Measurements from ENCODE around the gene ZNF574. TPM values are rescaled to one million over a fixed set of nuclear protein-coding genes. Genes with fewer than 3 reads are reported as not detected.

The ZNF574 gene
- total and polyA plus RNA-seq, 2 donors: 7.6 to 18.8 TPM

DNA sequence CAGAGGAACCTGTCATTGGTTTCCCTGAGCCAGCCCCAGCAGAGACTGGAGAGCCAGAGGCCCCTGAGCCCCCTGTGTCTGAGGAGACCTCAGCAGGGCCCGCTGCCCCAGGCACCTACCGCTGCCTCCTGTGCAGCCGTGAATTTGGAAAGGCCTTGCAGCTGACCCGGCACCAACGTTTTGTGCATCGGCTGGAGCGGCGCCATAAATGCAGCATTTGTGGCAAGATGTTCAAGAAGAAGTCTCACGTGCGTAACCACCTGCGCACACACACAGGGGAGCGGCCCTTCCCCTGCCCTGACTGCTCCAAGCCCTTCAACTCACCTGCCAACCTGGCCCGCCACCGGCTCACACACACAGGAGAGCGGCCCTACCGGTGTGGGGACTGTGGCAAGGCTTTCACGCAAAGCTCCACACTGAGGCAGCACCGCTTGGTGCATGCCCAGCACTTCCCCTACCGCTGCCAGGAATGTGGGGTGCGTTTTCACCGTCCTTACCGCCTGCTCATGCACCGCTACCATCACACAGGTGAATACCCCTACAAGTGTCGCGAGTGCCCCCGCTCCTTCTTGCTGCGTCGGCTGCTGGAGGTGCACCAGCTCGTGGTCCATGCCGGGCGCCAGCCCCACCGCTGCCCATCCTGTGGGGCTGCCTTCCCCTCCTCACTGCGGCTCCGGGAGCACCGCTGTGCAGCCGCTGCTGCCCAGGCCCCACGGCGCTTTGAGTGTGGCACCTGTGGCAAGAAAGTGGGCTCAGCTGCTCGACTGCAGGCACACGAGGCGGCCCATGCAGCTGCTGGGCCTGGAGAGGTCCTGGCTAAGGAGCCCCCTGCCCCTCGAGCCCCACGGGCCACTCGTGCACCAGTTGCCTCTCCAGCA is 4.2 kb downstream of the ZNF574 start:
- no peak for DNase-seq (ENCODE audit: extremely low spot score)
- Histone ChIP-seq H3K4me3 (ENCODE audit: low read depth, low read length) (no peak overlapping the region), H3K36me3 (ENCODE audit: insufficient read depth) (peaks cover 6% of the 10 kb centered on the region), H3K4me1 (ENCODE audit: insufficient read depth) (peaks cover 2% of the 10 kb centered on the region), H3K27ac (ENCODE audit: low read depth) (no peak overlapping the region)
- 93% methylated on average over 44 of the region's 44 CpGs for WGBS

DNA sequence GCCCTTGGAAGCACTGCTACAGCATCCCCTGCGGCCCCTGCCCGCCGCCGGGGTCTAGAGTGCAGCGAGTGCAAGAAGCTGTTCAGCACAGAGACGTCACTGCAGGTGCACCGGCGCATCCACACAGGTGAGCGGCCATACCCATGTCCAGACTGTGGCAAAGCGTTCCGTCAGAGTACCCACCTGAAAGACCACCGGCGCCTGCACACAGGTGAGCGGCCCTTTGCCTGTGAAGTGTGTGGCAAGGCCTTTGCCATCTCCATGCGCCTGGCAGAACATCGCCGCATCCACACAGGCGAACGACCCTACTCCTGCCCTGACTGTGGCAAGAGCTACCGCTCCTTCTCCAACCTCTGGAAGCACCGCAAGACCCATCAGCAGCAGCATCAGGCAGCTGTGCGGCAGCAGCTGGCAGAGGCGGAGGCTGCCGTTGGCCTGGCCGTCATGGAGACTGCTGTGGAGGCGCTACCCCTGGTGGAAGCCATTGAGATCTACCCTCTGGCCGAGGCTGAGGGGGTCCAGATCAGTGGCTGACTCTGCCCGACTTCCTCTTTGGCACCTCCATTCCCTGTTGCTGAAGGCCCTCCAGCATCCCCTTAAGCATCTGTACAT is 4.9 kb downstream of the ZNF574 start:
- H3K36me3 ChIP-seq (ENCODE audit: insufficient read depth): peaks cover 6% of the 10 kb centered on the region
- peaks cover 2% of the 10 kb centered on the region for H3K4me1 ChIP-seq (ENCODE audit: insufficient read depth)
- H3K4me3 ChIP-seq (ENCODE audit: low read depth, low read length): no peak overlapping the region
- DNase-seq (ENCODE audit: extremely low spot score): no peak
- WGBS: 94% methylated on average over 28 of the region's 28 CpGs
- no peak overlapping the region for H3K27ac ChIP-seq (ENCODE audit: low read depth)

DNA sequence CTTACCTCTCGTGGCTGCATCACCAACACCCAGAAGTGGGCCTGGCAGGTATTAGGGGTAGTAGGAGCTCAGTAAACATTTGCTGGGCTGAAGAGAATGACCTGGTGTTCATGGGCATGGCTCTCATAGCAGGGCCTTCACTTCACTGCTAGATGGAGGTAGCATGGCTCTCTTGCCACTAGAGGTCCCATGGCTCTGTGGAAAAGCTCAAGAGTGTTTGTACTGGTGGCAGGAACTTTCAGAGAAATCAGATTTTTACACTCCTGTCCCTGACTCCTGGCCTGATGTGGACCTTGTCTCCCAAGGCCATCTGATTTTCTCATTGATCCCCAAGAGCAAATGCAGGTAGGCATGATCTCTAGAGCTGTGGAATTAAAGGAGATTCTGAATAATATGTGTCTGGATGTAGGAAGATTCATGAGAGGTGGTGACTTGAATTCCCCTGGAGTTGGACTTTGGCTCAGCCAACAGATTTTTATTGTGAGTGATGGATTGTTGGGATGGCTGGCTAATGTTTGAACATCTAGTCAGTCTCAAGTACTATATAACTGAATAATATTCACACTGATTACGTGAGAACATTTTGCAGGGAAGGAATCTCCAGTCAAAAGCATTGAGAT is 5.7 kb downstream of the ZNF574 start:
- Histone ChIP-seq H3K27ac (ENCODE audit: low read depth) (no peak overlapping the region), H3K4me3 (ENCODE audit: low read depth, low read length) (no peak overlapping the region), H3K36me3 (ENCODE audit: insufficient read depth) (peaks cover 6% of the 10 kb centered on the region), H3K4me1 (ENCODE audit: insufficient read depth) (peaks cover 2% of the 10 kb centered on the region)
- WGBS: 78% methylated on average over 2 of the region's 2 CpGs
- no peak for DNase-seq (ENCODE audit: extremely low spot score)

- WGBS: 96% methylated on average over 5 of the region's 5 CpGs
- H3K4me3 ChIP-seq (ENCODE audit: low read depth, low read length): no peak overlapping the region
- peaks cover 6% of the 10 kb centered on the region for H3K36me3 ChIP-seq (ENCODE audit: insufficient read depth)
- no peaks in the 10 kb centered on the region for H3K4me1 ChIP-seq (ENCODE audit: insufficient read depth)
- DNase-seq (ENCODE audit: extremely low spot score): no peak
- no peak overlapping the region for H3K27ac ChIP-seq (ENCODE audit: low read depth)
Measured at GRCh38 chr19:42083537-42083936, 7.6 kb downstream of the ZNF574 start.

DNA sequence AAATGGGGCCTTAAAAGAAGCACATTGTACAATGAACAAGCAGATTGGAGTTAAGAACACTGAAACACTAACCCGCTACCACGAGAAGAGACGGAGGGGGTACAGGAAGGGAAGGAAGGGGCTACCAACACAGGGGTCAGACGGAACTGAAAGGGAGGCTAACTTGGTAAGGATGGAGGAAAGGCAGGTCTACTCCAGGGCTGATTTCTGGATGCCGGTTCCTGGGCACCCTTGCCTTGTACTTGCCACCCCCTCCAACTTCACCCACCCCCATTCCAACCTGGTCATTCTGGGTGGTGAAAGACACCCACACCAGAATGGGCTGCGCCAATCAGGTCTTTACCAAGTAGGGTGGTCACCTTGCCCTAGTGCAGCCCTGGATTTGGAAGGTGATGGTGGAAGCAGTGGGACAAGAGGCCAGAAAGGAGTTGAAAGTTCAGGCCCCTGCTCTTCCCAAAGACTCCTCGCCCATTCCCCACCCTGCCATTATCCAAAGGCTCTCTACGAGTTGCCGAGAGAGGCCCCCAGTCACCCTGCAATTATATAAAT is 10.3 kb downstream of the ZNF574 start:
- H3K27ac ChIP-seq (ENCODE audit: low read depth): no peak overlapping the region

DNA sequence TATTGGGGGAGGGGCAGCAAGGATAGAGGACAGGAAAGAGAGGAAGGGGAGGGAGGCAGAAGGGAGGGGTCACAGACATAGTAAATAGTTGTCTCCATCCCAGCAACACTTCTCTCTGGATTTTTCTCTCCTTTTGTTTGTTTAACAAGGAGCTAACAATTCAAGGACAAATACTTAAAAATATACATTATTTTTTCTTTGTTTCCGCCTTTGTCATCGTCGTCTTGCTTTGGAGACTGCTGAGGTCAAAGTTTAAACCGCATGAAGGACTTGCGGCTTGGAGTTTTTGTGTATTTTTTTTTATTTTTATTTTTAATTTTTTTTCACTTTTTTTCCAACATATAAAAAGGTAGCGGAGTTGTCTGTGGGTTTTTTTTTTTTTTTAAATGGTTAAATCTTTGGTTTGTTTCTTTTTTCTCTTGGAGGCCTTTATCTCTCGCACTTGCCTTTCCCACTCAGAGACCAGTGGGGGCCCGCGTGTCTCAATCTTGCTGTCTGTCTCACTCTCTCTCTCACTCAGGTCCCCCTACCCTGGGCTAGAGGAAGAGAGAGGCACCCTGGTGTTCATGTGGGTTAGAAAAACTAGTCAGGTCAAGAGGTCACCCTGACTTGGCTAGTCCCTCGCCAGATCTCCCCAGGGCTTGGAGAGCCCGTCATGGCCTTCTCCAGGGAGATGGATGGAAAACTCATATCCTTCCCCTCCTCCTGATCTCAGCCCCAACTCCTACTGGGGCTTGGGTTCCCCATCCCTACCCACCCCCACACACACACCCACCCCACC is 11.0 kb downstream of the ZNF574 start:
- 80% methylated on average over 11 of the region's 11 CpGs for WGBS

More for the DNA sequence above, 10.3 kb downstream of the ZNF574 start:
- no peaks in the 10 kb centered on the region for H3K36me3 ChIP-seq (ENCODE audit: insufficient read depth)
- H3K4me3 ChIP-seq (ENCODE audit: low read depth, low read length): no peak overlapping the region
- no peaks in the 10 kb centered on the region for H3K4me1 ChIP-seq (ENCODE audit: insufficient read depth)
- DNase-seq (ENCODE audit: extremely low spot score): no peak
- 83% methylated on average over 9 of the region's 9 CpGs for WGBS

DNA sequence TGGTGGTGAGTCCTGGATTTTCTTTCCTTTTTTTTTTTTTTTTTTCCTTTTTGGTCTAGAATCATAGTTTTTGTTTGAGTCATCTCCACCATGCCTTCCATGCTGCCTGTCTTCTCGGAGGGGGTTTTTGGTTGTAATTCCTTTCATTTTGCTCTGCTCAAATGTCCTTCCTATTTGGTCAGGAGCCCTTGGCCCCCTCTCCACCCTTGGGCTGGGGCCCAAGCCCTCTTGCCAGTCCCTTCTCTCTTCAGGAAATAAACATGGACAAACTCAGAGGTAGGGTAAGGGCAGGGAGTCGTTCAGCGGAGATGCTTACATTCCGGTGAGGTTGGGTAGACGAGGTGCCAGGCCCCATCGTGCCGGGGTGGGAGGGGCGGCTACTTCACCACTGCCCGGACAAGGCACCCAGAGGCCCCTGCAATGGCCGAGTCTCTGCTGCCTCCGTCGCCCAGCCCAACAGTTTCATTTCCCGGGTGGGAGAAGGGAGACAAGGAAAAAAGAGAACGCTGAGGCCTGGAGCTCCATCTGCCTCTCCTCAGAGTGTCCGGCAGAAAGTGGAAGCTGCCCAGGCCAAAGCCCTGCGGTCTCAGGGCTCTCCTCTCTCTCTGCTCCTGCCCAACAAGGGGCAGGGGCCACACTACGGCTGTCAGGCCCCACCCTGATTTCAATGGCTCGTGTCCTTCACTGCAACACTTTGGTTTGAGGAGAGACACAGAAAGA is 12.7 kb downstream of the ZNF574 start:
- DNase-seq (ENCODE audit: extremely low spot score): no peak
- 59% methylated on average over 18 of the region's 18 CpGs for WGBS
- Histone ChIP-seq H3K27ac (ENCODE audit: low read depth) (no peak overlapping the region), H3K36me3 (ENCODE audit: insufficient read depth) (no peaks in the 10 kb centered on the region), H3K4me3 (ENCODE audit: low read depth, low read length) (no peak overlapping the region), H3K4me1 (ENCODE audit: insufficient read depth) (no peaks in the 10 kb centered on the region)

More for the DNA sequence above, 11.0 kb downstream of the ZNF574 start:
- Histone ChIP-seq H3K27ac (ENCODE audit: low read depth) (no peak overlapping the region), H3K36me3 (ENCODE audit: insufficient read depth) (no peaks in the 10 kb centered on the region), H3K4me1 (ENCODE audit: insufficient read depth) (no peaks in the 10 kb centered on the region), H3K4me3 (ENCODE audit: low read depth, low read length) (no peak overlapping the region)
- DNase-seq (ENCODE audit: extremely low spot score): no peak

DNA sequence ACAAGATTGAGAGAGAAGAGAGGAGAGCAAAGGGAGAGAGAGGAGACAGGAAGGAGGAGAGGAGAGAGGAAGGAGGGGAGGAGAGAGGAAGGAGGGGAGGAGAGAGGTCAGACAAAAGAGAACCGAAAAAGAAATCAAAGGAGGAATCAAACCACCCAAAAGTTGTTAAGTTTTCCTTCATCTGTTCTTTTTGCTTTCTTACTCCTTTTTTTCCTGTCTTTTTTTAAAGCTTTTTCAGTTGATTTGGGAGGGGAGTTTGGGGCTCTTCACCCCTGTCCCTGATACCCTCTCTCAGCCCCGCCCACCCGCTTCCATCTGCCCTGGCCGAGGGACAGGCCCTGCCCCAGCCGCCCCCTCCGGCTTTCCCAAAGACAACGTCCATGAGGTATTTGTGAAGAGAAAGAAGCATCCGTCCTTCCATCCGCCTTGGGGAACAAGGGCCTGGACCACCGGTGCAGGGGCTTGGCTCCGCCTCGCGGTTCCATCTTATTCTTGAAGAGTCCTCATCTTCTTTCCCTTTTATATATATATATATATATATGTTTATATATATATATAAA is 13.3 kb downstream of the ZNF574 start:
- WGBS: 70% methylated on average over 13 of the region's 13 CpGs
- H3K4me3 ChIP-seq (ENCODE audit: low read depth, low read length): no peak overlapping the region
- no peaks in the 10 kb centered on the region for H3K4me1 ChIP-seq (ENCODE audit: insufficient read depth)
- DNase-seq (ENCODE audit: extremely low spot score): no peak
- H3K27ac ChIP-seq (ENCODE audit: low read depth): no peak overlapping the region
- no peaks in the 10 kb centered on the region for H3K36me3 ChIP-seq (ENCODE audit: insufficient read depth)

GRCh38 chr19:42089772-42090171 is 13.8 kb downstream of the ZNF574 start:
- 88% methylated on average over 13 of the region's 13 CpGs for WGBS
- no peaks in the 10 kb centered on the region for H3K4me1 ChIP-seq (ENCODE audit: insufficient read depth)
- H3K27ac ChIP-seq (ENCODE audit: low read depth): no peak overlapping the region

GRCh38 chr19:42090672-42091071 is 14.7 kb downstream of the ZNF574 start:
- no peaks in the 10 kb centered on the region for H3K4me1 ChIP-seq (ENCODE audit: insufficient read depth)
- WGBS: 54% methylated on average over 9 of the region's 9 CpGs

More at GRCh38 chr19:42089772-42090171, 13.8 kb downstream of the ZNF574 start:
- H3K4me3 ChIP-seq (ENCODE audit: low read depth, low read length): no peak overlapping the region
- no peak for DNase-seq (ENCODE audit: extremely low spot score)
- H3K36me3 ChIP-seq (ENCODE audit: insufficient read depth): no peaks in the 10 kb centered on the region

GRCh38 chr19:42091300-42091699 is 15.3 kb downstream of the ZNF574 start:
- WGBS: 87% methylated on average over 13 of the region's 13 CpGs
- Histone ChIP-seq H3K4me1 (ENCODE audit: insufficient read depth) (no peaks in the 10 kb centered on the region), H3K27ac (ENCODE audit: low read depth) (no peak overlapping the region), H3K4me3 (ENCODE audit: low read depth, low read length) (no peak overlapping the region), H3K36me3 (ENCODE audit: insufficient read depth) (no peaks in the 10 kb centered on the region)
- DNase-seq (ENCODE audit: extremely low spot score): no peak

More at GRCh38 chr19:42090672-42091071, 14.7 kb downstream of the ZNF574 start:
- no peaks in the 10 kb centered on the region for H3K36me3 ChIP-seq (ENCODE audit: insufficient read depth)
- DNase-seq (ENCODE audit: extremely low spot score): no peak
- H3K27ac ChIP-seq (ENCODE audit: low read depth): no peak overlapping the region
- no peak overlapping the region for H3K4me3 ChIP-seq (ENCODE audit: low read depth, low read length)

DNA sequence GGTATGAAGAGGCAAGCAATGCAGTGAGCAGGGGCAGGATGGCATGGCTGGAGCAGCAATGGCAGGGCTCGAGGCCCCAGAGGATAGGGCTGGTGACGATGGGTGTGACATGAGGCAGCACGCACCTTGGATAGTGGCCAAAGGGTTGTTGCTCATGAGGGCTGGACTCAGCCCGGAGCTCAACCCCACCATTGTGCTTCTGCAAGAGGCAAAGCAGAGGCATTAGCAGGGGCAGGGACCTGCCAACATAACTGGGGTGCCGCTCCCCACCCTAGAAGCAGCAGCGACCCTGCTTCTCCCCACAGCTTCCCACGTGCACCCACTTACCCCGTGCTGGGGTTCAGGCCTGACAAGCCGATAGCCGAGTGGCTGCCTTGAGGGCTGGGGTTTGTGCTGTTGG is 15.8 kb downstream of the ZNF574 start:
- no peaks in the 10 kb centered on the region for H3K4me1 ChIP-seq (ENCODE audit: insufficient read depth)
- no peak overlapping the region for H3K4me3 ChIP-seq (ENCODE audit: low read depth, low read length)
- no peak for DNase-seq (ENCODE audit: extremely low spot score)
- 53% methylated on average over 10 of the region's 10 CpGs for WGBS
- H3K27ac ChIP-seq (ENCODE audit: low read depth): no peak overlapping the region
- H3K36me3 ChIP-seq (ENCODE audit: insufficient read depth): no peaks in the 10 kb centered on the region
